GM23248 (cell line): ENCODE measurements around the gene LY86. TPM values are rescaled to one million over a fixed set of nuclear protein-coding genes. Genes with fewer than 3 reads are reported as not detected.
A peak's percentile ranks its signal among the peaks of the same experiment; 100 is the strongest.

ENCODE experiments used
- DNase-seq: peaks from one replicate; pipeline ENCODE4 v3.0.0-alpha.2; 2015
- H2AFZ ChIP-seq: fragments of 200-600 bp; sonication (generic); 2 replicates; pipeline ENCODE4 v1.6.1; 2016; ENCODE audit warnings: antibody characterized with exemption
- H3F3A ChIP-seq: fragments of 200-600 bp; sonication (generic); 2 replicates; pipeline ENCODE4 v1.6.1; 2016; ENCODE audit warnings: mild to moderate bottlenecking, antibody characterized with exemption, mixed run types; ENCODE audit not compliant: insufficient read depth
- H3K27ac ChIP-seq: fragments of 200-600 bp; sonication (generic); 2 replicates; pipeline ENCODE4 v1.5.1; 2016; ENCODE audit warnings: mild to moderate bottlenecking
- H3K27me3 ChIP-seq: fragments of 200-600 bp; sonication (generic); replicated peaks from 2 replicates; pipeline ENCODE4 v1.6.1; 2016; ENCODE audit warnings: mild to moderate bottlenecking; ENCODE audit not compliant: insufficient read depth
- H3K36me3 ChIP-seq: fragments of 200-600 bp; sonication (generic); 2 replicates; pipeline ENCODE4 v1.6.1; 2016; ENCODE audit warnings: low read depth, mild to moderate bottlenecking
- H3K4me1 ChIP-seq: fragments of 200-600 bp; sonication (generic); 2 replicates; pipeline ENCODE4 v1.6.1; 2016; ENCODE audit warnings: mild to moderate bottlenecking; ENCODE audit not compliant: insufficient read depth
- H3K4me2 ChIP-seq: fragments of 200-600 bp; sonication (generic); one replicate; pipeline ENCODE4 v1.6.1; 2016; ENCODE audit warnings: mild to moderate bottlenecking; ENCODE audit not compliant: unreplicated experiment
- H3K4me3 ChIP-seq: fragments of 200-600 bp; sonication (generic); 2 replicates; pipeline ENCODE4 v1.5.1; 2016; ENCODE audit warnings: mild to moderate bottlenecking
- H3K79me2 ChIP-seq: fragments of 200-600 bp; sonication (generic); 2 replicates; pipeline ENCODE4 v1.6.1; 2016; ENCODE audit warnings: mild to moderate bottlenecking; ENCODE audit not compliant: insufficient read depth
- H3K9ac ChIP-seq: fragments of 200-600 bp; sonication (generic); 2 replicates; pipeline ENCODE4 v1.6.1; 2016; ENCODE audit warnings: mild to moderate bottlenecking
- H3K9me2 ChIP-seq: fragments of 200-600 bp; sonication (generic); 2 replicates; pipeline ENCODE4 v1.6.1; 2016; ENCODE audit warnings: mixed run types, mild to moderate bottlenecking, moderate library complexity; ENCODE audit not compliant: insufficient read depth
- H3K9me3 ChIP-seq: fragments of 200-600 bp; sonication (generic); one replicate; pipeline ENCODE4 v1.6.1; 2017; ENCODE audit warnings: low read depth
- H4K20me1 ChIP-seq: fragments of 200-600 bp; sonication (generic); 2 replicates; pipeline ENCODE4 v1.6.0; 2016; ENCODE audit not compliant: insufficient read depth
- EZH2 ChIP-seq: fragments of 200-600 bp; sonication (generic); IDR thresholded peaks from 2 replicates; pipeline ENCODE4 v1.6.1; 2018; ENCODE audit warnings: antibody characterized with exemption, mild to moderate bottlenecking; ENCODE audit not compliant: insufficient read depth, poor library complexity, severe bottlenecking
- EZH2phosphoT487 ChIP-seq: fragments of 200-600 bp; sonication (generic); IDR thresholded peaks from 2 replicates; pipeline ENCODE4 v1.6.1; 2018; ENCODE audit warnings: antibody characterized with exemption, moderate library complexity, mild to moderate bottlenecking, low read depth; ENCODE audit not compliant: insufficient read depth
- WGBS, 2 experiments: methylation state at CpG; one replicate each; pipeline ENCODE4 v1.1.6; 2015 to 2017; ENCODE audit warnings: low lambda C conversion rate in 2 of 2, low coverage in 1 of 2; ENCODE audit errors: missing lambda C conversion rate in 2 of 2; 5-methylcytosine and 5-hydroxymethylcytosine counted together
- in situ Hi-C: fragments of 300-500 bp; cut with MboI; formaldehyde crosslinking; loops from 2 replicates; pipeline ENCODE4 v1.15.0; 2020
- polyA plus RNA-seq: library from polyadenylated mRNA; unstranded; fragments of >200 nt; fragmentation: Nextera tagmentation; extraction: Ambion mirVana; gene quantifications from 2 replicates; pipeline ENCODE4 v1.2.1, GENCODE V29; 2016
- total RNA-seq: library from RNA; depleted of rRNA; stranded (reverse); fragments of >200 nt; shearing (Covaris generic); gene quantifications from 2 replicates; pipeline ENCODE4 v1.2.3, GENCODE V29; 2014

The LY86 gene
- total and polyA plus RNA-seq, 2 experiments from 2014 or later: not detected

DNA sequence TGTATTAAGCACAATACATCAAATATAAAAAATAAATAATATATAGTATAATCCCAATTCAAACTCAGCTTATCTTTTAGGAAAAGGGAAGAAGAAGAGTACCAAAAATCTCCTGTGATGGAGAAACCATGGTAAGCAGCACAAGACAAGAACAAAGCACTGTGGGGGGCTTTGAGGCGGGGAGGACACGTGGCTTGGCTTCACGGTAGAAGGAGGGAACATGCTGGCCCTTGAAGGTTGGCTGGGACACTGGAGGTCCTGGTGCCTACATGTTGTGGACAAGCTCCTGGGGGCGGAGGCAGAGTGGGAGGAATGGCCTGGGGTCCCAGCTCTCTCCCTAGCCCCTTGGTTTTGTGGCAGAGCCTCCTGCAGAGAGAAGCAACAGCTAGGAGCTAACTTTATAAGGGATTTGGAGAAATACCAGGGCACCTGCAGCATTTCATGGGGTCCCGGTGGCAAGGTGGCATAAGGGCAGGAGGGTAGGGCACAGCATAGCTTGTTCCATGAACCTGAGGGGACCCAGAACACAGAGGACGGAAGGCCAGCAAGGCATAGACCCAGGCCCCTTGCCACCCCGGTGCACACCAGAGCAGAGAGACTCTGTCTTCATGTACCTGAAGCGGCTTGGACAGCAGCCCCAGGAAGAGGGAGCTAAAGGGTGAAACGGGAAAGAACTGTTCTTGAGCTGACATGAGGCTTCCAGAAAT, 72.0 kb downstream of the LY86 start:
- Histone ChIP-seq H3K9me3 (no peaks in the 10 kb centered on the region), H3K9ac (no peak overlapping the region), H3K4me1 (no peaks in the 10 kb centered on the region), H3K4me3 (no peak overlapping the region), H3K36me3 (no peaks in the 10 kb centered on the region), H3K4me2 (no peak overlapping the region), H3K9me2 (no peaks in the 10 kb centered on the region), H3K79me2 (no peaks in the 10 kb centered on the region), H3K27ac (no peak overlapping the region), H3F3A (no peaks in the 10 kb centered on the region), H4K20me1 (no peaks in the 10 kb centered on the region), H3K27me3 (peaks cover 16% of the 10 kb centered on the region), H2AFZ (no peak overlapping the region)
- TF ChIP-seq EZH2 (no peak), EZH2phosphoT487 (no peak)
- in situ Hi-C loops: no loop called here
- 49 to 58% methylated on average over 9 of the region's 9 CpGs for WGBS, 2 experiments
- no peak for DNase-seq

- Histone ChIP-seq H4K20me1 (no peaks in the 10 kb centered on the region), H3K9me3 (no peaks in the 10 kb centered on the region), H3K9me2 (no peaks in the 10 kb centered on the region), H3K79me2 (no peaks in the 10 kb centered on the region), H2AFZ (no peak overlapping the region), H3K27me3 (peaks cover 16% of the 10 kb centered on the region), H3K4me3 (no peak overlapping the region), H3K27ac (no peak overlapping the region), H3K9ac (no peak overlapping the region), H3K4me1 (no peaks in the 10 kb centered on the region), H3K4me2 (no peak overlapping the region), H3F3A (no peaks in the 10 kb centered on the region), H3K36me3 (no peaks in the 10 kb centered on the region)
- TF ChIP-seq EZH2phosphoT487 (no peak), EZH2 (no peak)
- DNase-seq: no peak
- in situ Hi-C loops: no loop called here
- WGBS, 2 experiments: 83 to 87% methylated on average over 9 of the region's 9 CpGs
These were observed 72.7 kb downstream of the LY86 start for GRCh38 chr6:6661191-6661590.

GRCh38 chr6:6661684-6662083, 73.2 kb downstream of the LY86 start:
- H3K27me3 ChIP-seq: peaks cover 16% of the 10 kb centered on the region
- no peaks in the 10 kb centered on the region for H3K9me2 ChIP-seq
- no peak overlapping the region for H2AFZ ChIP-seq
- in situ Hi-C loops: no loop called here
- no peaks in the 10 kb centered on the region for H4K20me1 ChIP-seq
- no peak overlapping the region for H3K9ac ChIP-seq
- TF ChIP-seq EZH2phosphoT487 (no peak), EZH2 (no peak)
- no peaks in the 10 kb centered on the region for H3K79me2 ChIP-seq
- H3K4me2 ChIP-seq: no peak overlapping the region
- H3K9me3 ChIP-seq: no peaks in the 10 kb centered on the region
- H3F3A ChIP-seq: no peaks in the 10 kb centered on the region
- peak; percentile 54 for DNase-seq
- H3K27ac ChIP-seq: no peak overlapping the region
- H3K36me3 ChIP-seq: no peaks in the 10 kb centered on the region
- H3K4me1 ChIP-seq: no peaks in the 10 kb centered on the region
- no peak overlapping the region for H3K4me3 ChIP-seq
- 4 to 5% methylated on average over 3 of the region's 3 CpGs for WGBS, 2 experiments

DNA sequence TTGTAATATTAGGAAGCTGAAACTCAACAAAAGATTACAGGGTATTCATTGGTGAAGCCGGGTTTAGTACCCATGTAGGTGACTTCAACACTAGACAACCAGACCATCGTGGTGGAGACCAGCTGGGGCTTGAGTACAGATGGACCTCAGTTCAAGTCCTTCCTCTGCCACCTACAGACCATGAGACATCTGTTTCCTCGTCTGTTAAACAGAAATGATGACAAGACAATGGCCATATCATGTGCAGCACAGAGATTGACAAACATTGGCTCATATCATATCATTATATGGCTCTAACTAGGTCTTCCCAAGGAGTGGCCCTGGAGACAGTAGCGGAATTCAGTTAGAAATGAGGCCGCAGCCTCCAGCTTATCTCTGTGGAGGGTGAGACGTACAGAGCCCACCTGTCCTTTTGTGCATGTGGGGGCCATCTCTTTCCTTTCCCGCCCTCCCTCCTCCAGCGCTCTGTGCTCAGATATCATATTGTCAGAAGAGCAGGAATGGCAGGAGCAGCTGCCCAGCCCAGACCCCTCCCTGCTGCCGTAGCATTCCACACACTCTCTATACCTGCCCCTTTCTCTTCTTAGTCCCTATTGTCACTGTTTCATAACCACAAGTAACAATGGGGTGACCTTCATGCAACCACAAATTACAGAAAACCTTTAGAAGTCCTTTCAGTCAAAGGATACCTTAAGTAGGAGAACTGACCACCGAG, 75.1 kb downstream of the LY86 start:
- Histone ChIP-seq H4K20me1 (no peaks in the 10 kb centered on the region), H3K4me1 (no peaks in the 10 kb centered on the region), H3K4me3 (no peak overlapping the region), H3K27ac (no peak overlapping the region), H3K27me3 (peaks cover 28% of the 10 kb centered on the region), H3K9ac (no peak overlapping the region), H3K9me3 (no peaks in the 10 kb centered on the region), H3K36me3 (no peaks in the 10 kb centered on the region), H2AFZ (no peak overlapping the region), H3K9me2 (no peaks in the 10 kb centered on the region), H3F3A (no peaks in the 10 kb centered on the region), H3K4me2 (no peak overlapping the region), H3K79me2 (no peaks in the 10 kb centered on the region)
- no peak for TF ChIP-seq EZH2
- TF ChIP-seq EZH2phosphoT487: no peak
- in situ Hi-C loops: no loop called here
- 67 to 73% methylated on average over 10 of the region's 10 CpGs for whole genome bisulfite sequencing, 2 experiments
- DNase-seq: no peak
